Stimulated activated naive B cell treated with anti-CD40 and anti-IgM and Interleukin-4, amounts not matched to agents 10 μg/mL and 1 μg/mL and 100 μg/mL, for 72 hours (primary cell): ENCODE measurements around the gene LY9.

Source experiments
- ATAC-seq, 2 donors: fragments of 150-1000 bp; cut with Tn5 transposase; replicated peaks; 2 replicates each; pipeline ENCODE4 v1.10.0; 2021; ENCODE audit warnings: moderate library complexity in 1 of 2
- DNase-seq: peaks from one replicate; pipeline ENCODE4 v3.0.0; 2021
- H3K27ac Mint-ChIP-seq: one replicate; pipeline ENCODE4 v1.8.0; 2022; ENCODE audit warnings: mild to moderate bottlenecking, mixed read lengths
- H3K27me3 Mint-ChIP-seq, 2 donors: one replicate each; pipeline ENCODE4 v1.8.0; 2022; ENCODE audit warnings: mixed read lengths in 2 of 2
- H3K36me3 Mint-ChIP-seq, 2 donors: one replicate each; pipeline ENCODE4 v1.8.0; 2022; ENCODE audit warnings: mixed read lengths in 2 of 2, mild to moderate bottlenecking in 1 of 2
- H3K4me1 Mint-ChIP-seq, 2 donors: one replicate each; pipeline ENCODE4 v1.8.0; 2022; ENCODE audit warnings: mixed read lengths in 2 of 2, mild to moderate bottlenecking in 1 of 2
- H3K4me3 Mint-ChIP-seq, 2 donors: one replicate each; pipeline ENCODE4 v1.8.0; 2022; ENCODE audit warnings: mild to moderate bottlenecking in 2 of 2, mixed read lengths in 2 of 2, moderate library complexity in 1 of 2
- H3K9me3 Mint-ChIP-seq, 2 donors: one replicate each; pipeline ENCODE4 v1.8.0; 2022; ENCODE audit warnings: mixed read lengths in 2 of 2, mild to moderate bottlenecking in 1 of 2

The LY9 gene

DNA sequence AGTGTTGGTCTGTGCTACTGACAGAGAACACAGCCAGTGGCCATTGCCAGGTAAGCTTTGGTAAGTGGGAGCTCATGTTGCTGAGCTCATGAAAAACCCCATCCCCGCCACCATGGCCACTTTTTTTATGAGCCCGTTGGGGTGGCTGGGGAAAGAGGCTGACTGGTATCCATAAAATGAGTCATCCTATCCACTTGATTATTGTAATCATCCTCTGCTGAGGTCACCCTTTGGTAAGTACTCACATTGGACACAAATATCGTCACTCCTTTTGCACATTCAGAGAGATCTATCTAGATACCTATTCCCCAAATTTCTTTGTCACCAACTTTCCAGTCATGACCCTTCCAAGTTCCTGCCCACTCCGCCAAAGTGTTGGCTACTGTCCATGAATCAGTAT lies 34.9 kb upstream of the LY9 start:
- Mint-ChIP-seq H3K36me3 (peaks cover 4 to 17% of the 10 kb centered on the region in 2 donors), H3K9me3 (no peaks in the 10 kb centered on the region), H3K27ac (no peak overlapping the region), H3K4me3 (no peak overlapping the region), H3K27me3 (no peaks in the 10 kb centered on the region), H3K4me1 (peaks cover 2 to 3% of the 10 kb centered on the region in 2 donors)
- no peak for DNase-seq
- no peak for ATAC-seq

DNA sequence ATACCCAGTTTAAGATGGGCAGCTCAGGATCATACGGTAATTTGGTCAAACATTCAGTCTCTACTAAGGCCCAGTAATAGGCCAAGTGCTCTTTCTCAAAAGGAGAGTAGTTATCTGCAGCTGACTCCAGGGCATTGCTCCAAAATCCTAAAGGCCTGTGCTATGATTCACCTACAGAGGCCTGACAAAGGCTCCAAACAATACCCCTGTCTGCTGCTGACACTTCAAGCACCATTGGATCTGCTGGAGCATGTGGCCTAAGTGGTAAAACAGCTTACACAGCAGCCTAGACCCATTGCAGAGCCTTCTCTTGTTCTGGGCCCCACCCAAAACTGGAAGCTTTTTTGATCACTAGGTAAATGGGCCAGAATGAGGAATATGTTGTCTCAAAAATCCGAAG lies 34.1 kb upstream of the LY9 start:
- Mint-ChIP-seq H3K4me1 (peaks cover 6 to 7% of the 10 kb centered on the region in 2 donors), H3K27ac (no peak overlapping the region), H3K4me3 (no peak overlapping the region), H3K9me3 (peaks cover 0 to 3% of the 10 kb centered on the region in 2 donors), H3K27me3 (no peaks in the 10 kb centered on the region), H3K36me3 (peaks cover 7 to 16% of the 10 kb centered on the region in 2 donors)
- DNase-seq (no peak), ATAC-seq (no peak)

DNA sequence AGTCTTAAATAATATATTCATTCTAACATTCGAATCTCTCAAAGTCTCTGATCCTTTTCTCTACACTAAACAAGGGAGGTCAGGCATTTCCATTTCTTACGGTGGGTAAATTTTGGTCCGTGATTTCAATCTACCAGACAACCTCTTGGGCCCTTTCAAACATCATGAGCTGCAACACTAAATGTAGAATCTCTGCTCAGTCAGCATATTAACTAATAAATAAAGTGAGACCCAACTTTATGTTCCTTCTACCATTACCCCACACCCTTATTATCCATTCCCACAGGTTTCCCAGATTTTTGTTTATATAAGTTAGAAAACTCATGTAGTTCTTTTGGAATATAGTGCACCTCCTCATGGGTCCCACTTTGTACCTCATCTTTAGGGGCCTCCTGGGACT lies 32.0 kb upstream of the LY9 start:
- DNase-seq: no peak
- Mint-ChIP-seq H3K27ac (no peak overlapping the region), H3K9me3 (peaks cover 0 to 3% of the 10 kb centered on the region in 2 donors), H3K4me3 (no peak overlapping the region), H3K4me1 (peaks cover 16 to 27% of the 10 kb centered on the region in 2 donors), H3K36me3 (peaks cover 7 to 11% of the 10 kb centered on the region in 2 donors), H3K27me3 (no peaks in the 10 kb centered on the region)
- ATAC-seq: no peak

DNA sequence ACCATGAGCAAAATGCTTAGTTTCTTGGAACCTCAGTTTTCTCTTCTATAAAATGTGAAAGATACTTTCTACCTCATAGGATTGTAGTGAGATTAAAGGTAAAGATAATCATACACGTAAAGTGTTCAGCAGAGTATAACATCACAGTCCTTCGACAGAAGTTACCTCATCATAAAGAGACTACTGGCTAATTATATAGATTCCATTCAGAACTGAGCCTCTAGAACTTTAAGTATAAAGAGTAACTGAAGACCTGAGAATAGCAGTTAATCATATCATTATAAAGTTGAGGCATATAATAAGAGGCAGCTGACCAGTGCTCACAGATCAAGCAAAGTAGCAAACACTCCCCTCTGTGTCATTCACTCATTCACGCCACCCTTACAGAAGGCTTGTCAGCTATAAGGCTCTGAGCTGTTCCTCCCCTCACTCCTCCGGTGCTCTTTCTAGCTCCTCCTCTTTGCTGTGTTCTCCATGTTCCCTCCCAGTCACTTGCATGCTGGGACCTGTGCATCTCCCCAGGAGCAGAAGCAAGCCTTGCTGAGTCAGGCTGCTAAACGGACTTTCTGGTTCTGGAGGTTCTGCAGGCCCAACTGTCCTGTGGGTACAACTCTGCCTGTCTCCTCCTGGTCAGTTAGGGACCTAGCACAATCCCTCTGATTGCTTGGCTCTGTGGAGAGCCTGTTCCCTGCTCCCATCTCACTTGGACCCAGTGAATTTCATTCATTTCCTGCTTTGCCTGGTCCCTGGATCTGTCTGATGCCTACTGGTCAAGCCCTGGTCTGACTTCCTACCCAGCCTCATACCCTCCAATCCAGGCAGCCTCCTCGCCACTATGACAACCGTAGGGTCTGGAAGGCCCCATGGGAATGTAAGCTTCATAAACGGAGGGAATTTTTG lies 28.3 kb upstream of the LY9 start:
- peaks cover 0 to 3% of the 10 kb centered on the region in 2 donors for H3K9me3 Mint-ChIP-seq
- ATAC-seq: peak; percentile 47 to 64
- no peaks in the 10 kb centered on the region for H3K27me3 Mint-ChIP-seq
- DNase-seq: no peak
- peak overlapping the region; percentile 96 for H3K27ac Mint-ChIP-seq
- peaks cover 19 to 27% of the 10 kb centered on the region in 2 donors for H3K4me1 Mint-ChIP-seq
- H3K36me3 Mint-ChIP-seq: peaks cover 15 to 26% of the 10 kb centered on the region in 2 donors
- peak overlapping the region; percentile 77 to 82 for H3K4me3 Mint-ChIP-seq

DNA sequence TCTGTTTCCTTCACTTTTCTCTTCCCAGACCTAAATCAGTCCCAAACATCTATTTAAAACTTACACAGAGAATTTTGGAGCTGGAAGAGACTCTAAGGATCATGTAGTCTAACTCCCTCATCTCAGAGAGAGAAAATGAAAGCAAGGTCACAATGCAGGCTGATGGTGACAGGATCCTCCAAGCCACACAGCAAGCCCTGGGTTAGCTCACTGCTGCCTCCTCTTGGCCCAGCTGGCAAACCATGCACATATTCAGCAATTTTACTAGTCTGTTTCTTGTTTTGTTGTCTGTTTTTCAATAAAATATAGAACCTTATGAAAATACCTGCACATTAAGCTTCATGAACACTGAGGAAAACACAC lies 27.7 kb upstream of the LY9 start:
- DNase-seq (peak; percentile 65), ATAC-seq (peak; percentile 93 to 97)
- peak overlapping the region; percentile 77 to 82 for H3K4me3 Mint-ChIP-seq
- peak overlapping the region; percentile 96 for H3K27ac Mint-ChIP-seq
- peaks cover 20 to 33% of the 10 kb centered on the region in 2 donors for H3K4me1 Mint-ChIP-seq
- H3K9me3 Mint-ChIP-seq: peaks cover 0 to 3% of the 10 kb centered on the region in 2 donors
- H3K27me3 Mint-ChIP-seq: no peaks in the 10 kb centered on the region
- H3K36me3 Mint-ChIP-seq: peaks cover 15 to 26% of the 10 kb centered on the region in 2 donors

DNA sequence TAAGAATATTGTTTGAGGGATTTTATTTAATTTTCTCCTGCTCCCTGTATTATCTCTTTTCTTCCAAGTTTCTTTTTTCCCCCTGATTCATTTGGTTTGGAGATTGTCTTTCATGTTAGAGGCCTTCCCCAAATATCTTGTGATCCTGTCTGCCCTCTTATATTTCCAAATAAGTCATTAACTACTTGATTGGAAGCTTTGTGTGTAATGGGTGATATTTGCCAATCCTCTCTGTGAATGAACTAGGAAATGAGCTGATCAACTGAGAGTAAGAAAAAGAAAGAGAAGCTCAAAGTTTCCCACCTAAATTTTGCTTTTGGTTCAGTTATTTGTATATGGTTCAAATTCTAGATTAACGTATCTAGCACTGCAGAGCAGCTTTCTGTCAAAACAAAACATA lies 23.6 kb upstream of the LY9 start:
- ATAC-seq (no peak), DNase-seq (no peak)
- H3K4me1 Mint-ChIP-seq: peaks cover 46 to 62% of the 10 kb centered on the region in 2 donors
- H3K4me3 Mint-ChIP-seq: no peak overlapping the region
- H3K9me3 Mint-ChIP-seq: no peaks in the 10 kb centered on the region
- H3K27me3 Mint-ChIP-seq: no peaks in the 10 kb centered on the region
- no peak overlapping the region for H3K27ac Mint-ChIP-seq
- peaks cover 25 to 41% of the 10 kb centered on the region in 2 donors for H3K36me3 Mint-ChIP-seq

DNA sequence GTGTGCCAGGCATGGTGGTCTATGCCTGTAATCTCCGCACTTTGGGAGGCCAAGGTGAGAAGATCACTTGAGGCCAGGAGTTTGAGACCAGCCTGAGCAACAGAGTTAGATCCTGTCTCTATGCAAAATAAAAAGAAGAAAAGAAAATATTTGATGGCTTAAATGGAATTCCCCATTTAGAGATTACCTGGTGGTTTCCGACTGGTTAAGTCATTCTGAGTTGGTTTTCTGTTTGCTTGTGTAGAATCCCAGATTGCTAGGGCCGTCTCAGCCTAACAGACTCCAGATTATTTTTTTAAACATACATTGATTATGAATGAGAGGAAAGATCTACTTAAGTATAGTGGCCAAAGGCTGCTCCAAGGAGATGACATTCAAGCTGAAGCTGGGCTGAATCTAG lies 22.9 kb upstream of the LY9 start:
- peaks cover 47 to 62% of the 10 kb centered on the region in 2 donors for H3K4me1 Mint-ChIP-seq
- H3K27ac Mint-ChIP-seq: peak overlapping the region; percentile 81
- DNase-seq: no peak
- no peaks in the 10 kb centered on the region for H3K9me3 Mint-ChIP-seq
- no peak for ATAC-seq
- no peaks in the 10 kb centered on the region for H3K27me3 Mint-ChIP-seq
- peaks cover 27 to 41% of the 10 kb centered on the region in 2 donors for H3K36me3 Mint-ChIP-seq
- no peak overlapping the region for H3K4me3 Mint-ChIP-seq

DNA sequence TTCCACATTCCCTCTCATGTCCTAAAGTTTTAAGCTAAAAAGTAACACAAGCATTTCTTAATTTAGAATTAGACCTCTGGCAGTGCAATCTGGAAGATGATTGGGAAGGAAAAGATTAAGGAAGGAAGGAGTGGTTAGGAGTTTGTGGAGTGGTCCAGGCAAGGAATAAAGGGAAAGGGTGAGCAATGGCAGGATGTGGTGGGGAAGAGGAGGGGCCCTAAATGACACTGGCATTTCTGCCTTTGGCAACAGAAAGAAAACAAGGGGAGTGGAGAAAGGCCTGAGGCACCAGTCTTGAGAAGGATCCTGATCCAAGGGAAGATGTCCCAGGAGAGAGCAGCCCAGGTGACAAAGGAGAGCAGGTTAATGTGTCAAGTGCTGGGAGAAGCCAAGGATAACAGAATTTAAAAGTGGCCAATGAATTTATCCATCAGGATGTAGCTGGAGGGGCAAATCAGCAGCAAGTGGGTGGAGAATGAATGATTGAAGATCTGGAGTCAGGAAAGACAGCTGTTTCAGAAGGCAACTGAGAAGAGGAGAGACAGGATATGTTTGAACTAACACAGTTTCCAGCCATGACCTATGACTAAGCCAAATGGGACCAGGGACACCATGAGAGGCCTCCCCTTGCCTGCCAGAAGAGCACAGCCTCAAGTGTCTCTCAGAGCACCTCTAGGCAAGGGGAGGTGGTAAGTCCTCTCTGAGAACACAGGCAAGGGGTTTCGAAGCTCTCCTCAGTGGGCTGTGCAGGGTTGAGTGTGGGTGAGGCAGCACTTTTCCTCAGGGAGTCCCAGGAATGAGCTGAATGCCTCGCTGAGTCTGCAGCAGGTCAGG lies 20.9 kb upstream of the LY9 start:
- H3K27ac Mint-ChIP-seq: peak overlapping the region; percentile 93
- peak; percentile 52 to 56 for ATAC-seq
- no peaks in the 10 kb centered on the region for H3K27me3 Mint-ChIP-seq
- no peak for DNase-seq
- no peaks in the 10 kb centered on the region for H3K9me3 Mint-ChIP-seq
- peak overlapping the region; percentile 50 to 61 for H3K4me3 Mint-ChIP-seq
- H3K4me1 Mint-ChIP-seq: peaks cover 62 to 74% of the 10 kb centered on the region in 2 donors
- peaks cover 26 to 42% of the 10 kb centered on the region in 2 donors for H3K36me3 Mint-ChIP-seq

DNA sequence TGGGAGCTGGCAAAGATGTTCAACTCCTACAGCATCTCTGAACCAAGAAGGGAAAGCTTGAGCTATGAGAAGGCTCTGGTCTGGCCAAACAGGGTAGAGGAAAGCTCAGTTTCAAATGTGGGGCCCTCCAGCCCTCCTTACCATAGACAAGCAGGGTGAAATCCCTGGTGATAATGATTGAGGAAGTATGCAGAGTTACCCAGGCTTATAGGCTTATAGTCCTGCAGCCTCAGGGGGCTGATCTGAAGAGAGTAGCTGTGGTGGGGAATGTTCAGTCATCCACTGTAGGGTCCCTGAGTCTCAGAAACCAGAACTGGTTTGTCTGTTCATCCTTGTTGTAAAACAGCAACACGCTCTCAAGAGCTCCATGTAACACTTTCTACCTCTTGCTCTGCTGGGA lies 19.8 kb upstream of the LY9 start:
- Mint-ChIP-seq H3K9me3 (no peaks in the 10 kb centered on the region), H3K27ac (peak overlapping the region; percentile 83), H3K27me3 (no peaks in the 10 kb centered on the region), H3K4me3 (peak overlapping the region; percentile 50 to 61), H3K36me3 (peaks cover 25 to 38% of the 10 kb centered on the region in 2 donors), H3K4me1 (peaks cover 67 to 85% of the 10 kb centered on the region in 2 donors)
- DNase-seq (peak; percentile 40), ATAC-seq (peak; percentile 93)

DNA sequence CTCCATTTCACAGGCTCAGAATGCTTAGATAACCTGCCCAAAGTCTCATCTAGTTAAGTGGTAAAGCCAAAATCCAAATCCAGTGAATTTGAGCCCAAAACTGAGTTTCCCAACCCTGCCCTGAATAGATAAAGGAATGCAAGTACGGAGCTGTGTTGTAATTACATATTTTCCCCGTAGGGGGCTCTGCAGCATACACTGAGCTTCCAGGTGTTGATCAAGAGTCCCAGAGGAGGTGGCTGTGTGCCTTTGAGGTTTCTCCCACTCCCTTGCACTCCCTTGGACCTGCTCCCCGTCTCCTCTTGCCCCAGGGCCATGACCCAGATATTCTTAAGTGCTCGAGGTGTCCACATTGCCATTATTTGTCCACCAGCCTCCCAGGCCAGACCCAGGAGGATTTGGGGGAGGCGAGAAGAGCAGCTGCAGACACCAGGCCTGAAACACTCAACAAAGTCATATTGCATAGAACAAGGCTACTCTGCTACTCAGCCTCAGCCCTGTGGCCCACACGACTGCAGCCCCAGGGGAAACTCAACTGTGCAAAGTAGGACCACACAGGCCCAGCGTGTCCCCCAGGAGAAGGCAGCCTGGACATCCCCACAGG lies 18.4 kb upstream of the LY9 start:
- Mint-ChIP-seq H3K4me1 (peaks cover 77 to 99% of the 10 kb centered on the region in 2 donors), H3K27ac (peak overlapping the region; percentile 45), H3K9me3 (no peaks in the 10 kb centered on the region), H3K4me3 (no peak overlapping the region), H3K36me3 (peaks cover 18 to 25% of the 10 kb centered on the region in 2 donors), H3K27me3 (no peaks in the 10 kb centered on the region)
- no peak for ATAC-seq
- DNase-seq: no peak

DNA sequence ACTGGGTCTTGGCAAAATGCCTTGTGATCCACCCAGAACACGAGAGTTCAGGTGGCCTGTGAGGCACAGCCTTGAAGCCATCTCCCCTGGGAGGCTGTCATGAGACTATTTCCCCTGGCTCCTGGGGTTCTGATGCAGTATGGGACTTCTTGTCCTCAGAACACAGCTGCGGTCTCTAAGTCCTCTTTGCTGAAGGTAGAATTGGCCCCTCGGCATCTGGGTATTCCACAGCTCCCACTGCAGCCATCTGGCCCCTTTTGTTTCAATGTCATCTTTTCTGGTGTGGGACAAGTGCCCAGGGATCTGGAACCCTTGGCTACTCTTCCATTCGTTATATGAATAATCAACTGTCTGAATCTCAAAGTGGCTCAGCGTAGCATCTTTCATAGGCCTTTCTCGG lies 17.0 kb upstream of the LY9 start:
- Mint-ChIP-seq H3K27ac (peak overlapping the region; percentile 66), H3K27me3 (no peaks in the 10 kb centered on the region), H3K36me3 (peaks cover 16 to 20% of the 10 kb centered on the region in 2 donors), H3K4me1 (peaks cover 77 to 97% of the 10 kb centered on the region in 2 donors), H3K4me3 (no peak overlapping the region), H3K9me3 (no peaks in the 10 kb centered on the region)
- ATAC-seq (no peak), DNase-seq (no peak)

DNA sequence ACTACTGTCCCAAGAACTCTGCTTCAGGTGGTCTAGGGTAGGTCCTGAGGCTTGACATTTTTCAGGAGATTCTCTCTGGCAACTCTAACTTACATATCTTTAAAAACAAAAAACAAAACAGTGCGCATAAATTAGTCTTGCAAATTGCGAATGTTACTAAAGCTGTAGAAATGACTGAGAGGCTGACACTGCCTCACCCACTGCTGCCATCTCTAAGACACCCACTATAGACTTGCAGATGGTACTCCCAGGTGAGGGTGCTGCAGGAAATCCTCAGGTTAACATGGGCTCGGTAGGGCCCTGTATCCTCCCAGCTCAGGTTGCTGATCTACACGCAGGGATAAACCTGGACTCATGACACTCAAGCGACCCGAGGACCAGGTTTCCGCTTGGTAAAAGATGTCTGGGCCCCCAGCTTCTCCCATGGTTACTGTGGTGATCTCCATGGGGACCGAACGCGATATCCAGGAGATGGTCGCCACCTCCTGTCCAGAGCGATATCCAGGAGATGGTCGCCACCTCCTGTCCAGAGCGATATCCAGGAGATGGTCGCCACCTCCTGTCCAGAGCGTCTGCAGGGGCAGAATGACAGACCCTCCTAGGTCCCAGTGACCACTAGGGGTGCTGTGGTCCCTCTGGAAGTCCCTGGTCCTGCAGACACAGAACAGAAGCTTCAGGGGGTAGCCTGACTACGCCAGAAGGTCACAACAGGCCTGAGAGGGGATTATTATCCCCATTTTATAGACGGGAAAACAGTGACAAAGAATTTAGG lies 16.2 kb upstream of the LY9 start:
- DNase-seq (no peak), ATAC-seq (no peak)

DNA sequence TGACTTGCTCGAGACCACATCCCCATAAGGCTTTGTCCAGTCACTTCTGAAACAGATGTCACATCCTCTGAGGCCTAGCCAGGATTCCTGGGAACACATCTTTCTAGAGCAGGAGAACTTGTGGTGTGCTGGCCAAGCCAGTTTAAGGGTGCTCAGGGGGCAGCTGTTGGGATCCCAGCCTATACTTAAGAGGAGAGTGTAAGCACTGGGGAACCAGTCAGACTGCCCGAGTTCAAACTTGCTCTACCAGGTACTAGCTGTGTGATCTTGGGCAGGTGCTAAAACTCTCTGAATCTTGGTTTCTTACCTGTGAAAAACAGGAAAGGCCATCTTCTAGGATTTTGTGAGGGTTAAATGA lies 15.6 kb upstream of the LY9 start:
- Mint-ChIP-seq H3K9me3 (peaks cover 0 to 1% of the 10 kb centered on the region in 2 donors), H3K27ac (no peak overlapping the region), H3K4me3 (no peak overlapping the region), H3K4me1 (peaks cover 73 to 97% of the 10 kb centered on the region in 2 donors), H3K36me3 (peaks cover 14 to 16% of the 10 kb centered on the region in 2 donors), H3K27me3 (no peaks in the 10 kb centered on the region)
- ATAC-seq: no peak
- no peak for DNase-seq

More for the DNA sequence above, 16.2 kb upstream of the LY9 start:
- H3K27me3 Mint-ChIP-seq: no peaks in the 10 kb centered on the region
- H3K36me3 Mint-ChIP-seq: peaks cover 15 to 16% of the 10 kb centered on the region in 2 donors
- no peak overlapping the region for H3K4me3 Mint-ChIP-seq
- peaks cover 75 to 97% of the 10 kb centered on the region in 2 donors for H3K4me1 Mint-ChIP-seq
- H3K27ac Mint-ChIP-seq: no peak overlapping the region
- H3K9me3 Mint-ChIP-seq: peaks cover 0 to 1% of the 10 kb centered on the region in 2 donors
